Panc1 (cell line): ENCODE results near the gene FAM217A. TPM values are rescaled to one million over a fixed set of nuclear protein-coding genes. Genes with fewer than 3 reads are reported as not detected.
"Not testable (repeated sequence)": the region's sequence is repeated elsewhere in the genome, so short reads cannot be mapped to it uniquely, and the experiment has no call there.

Experiments
- ATAC-seq: fragments of 200-7000 bp; cut with Tn5 transposase; 2 replicates; pipeline ENCODE4 v1.9.1; 2020; ENCODE audit warnings: mild to moderate bottlenecking, moderate library complexity
- BruUV-seq: library from RNA; stranded (reverse); fragments of 400-500 nt; replicated peaks from 2 replicates; lab custom pipeline; 2021; lab: Mats Ljungman, UMichigan
- CTCF ChIA-PET: fragments of 300-600 bp; sonication (Branson Sonifier 250); formaldehyde crosslinking; loops from one replicate; lab custom pipeline; 2022; ENCODE audit warnings: antibody characterized with exemption; lab: Charles Lee
- POLR2A ChIA-PET: fragments of 300-600 bp; sonication (Branson Sonifier 250); formaldehyde crosslinking; loops from one replicate; lab custom pipeline; 2022; ENCODE audit warnings: antibody characterized with exemption; lab: Charles Lee
- DNase-seq: peaks from one replicate; pipeline ENCODE4 v3.0.0-alpha.2; 2010; ENCODE audit warnings: low read depth, low spot score
- H3K27ac ChIP-seq: 2 replicates; pipeline ENCODE4 v1.5.1; 2011; ENCODE audit warnings: mild to moderate bottlenecking, low read length, inconsistent platforms
- H3K27me3 ChIP-seq: fragments of 200-500 bp; sonication (Bioruptor generic); 2 replicates; pipeline ENCODE4 v1.6.0; 2014; ENCODE audit warnings: low read length, inconsistent platforms; ENCODE audit not compliant: control insufficient read depth, insufficient read depth
- H3K36me3 ChIP-seq: fragments of 200-500 bp; sonication (Bioruptor generic); 2 replicates; pipeline ENCODE4 v1.5.1; 2014; ENCODE audit warnings: inconsistent platforms, mild to moderate bottlenecking, low read length, moderate library complexity; ENCODE audit not compliant: control insufficient read depth, insufficient read depth
- H3K4me1 ChIP-seq: 2 replicates; pipeline ENCODE4 v1.5.1; 2011; ENCODE audit warnings: inconsistent platforms, mild to moderate bottlenecking, low read length, moderate library complexity; ENCODE audit not compliant: control insufficient read depth, insufficient read depth
- H3K4me3 ChIP-seq, 2 experiments: 2 replicates each; pipeline ENCODE4 v1.5.1; 2011 to 2012; ENCODE audit warnings: low read depth in 2 of 2, low read length in 2 of 2, mild to moderate bottlenecking in 2 of 2, inconsistent platforms in 1 of 2, moderate library complexity in 1 of 2
- H3K9me3 ChIP-seq: fragments of 200-500 bp; sonication (Bioruptor generic); 2 replicates; pipeline ENCODE4 v1.5.1; 2014; ENCODE audit warnings: low read depth, mild to moderate bottlenecking, inconsistent platforms, low read length, moderate library complexity; ENCODE audit not compliant: control insufficient read depth, insufficient read depth
- CTCF ChIP-seq: fragments of 450-650 bp; IDR thresholded peaks from 2 replicates; pipeline ENCODE4 v1.5.1; 2017; ENCODE audit warnings: mild to moderate bottlenecking
- POLR2AphosphoS5 ChIP-seq: IDR thresholded peaks from 2 replicates; pipeline ENCODE4 v1.6.1; 2012; ENCODE audit warnings: mild to moderate bottlenecking, low read depth, low read length, moderate library complexity
- REST ChIP-seq, 2 experiments: IDR thresholded peaks; 2 replicates each; pipeline ENCODE4 v1.6.1; 2011 to 2012; ENCODE audit warnings: low read depth in 2 of 2, control low read depth in 1 of 2, low read length in 1 of 2, mild to moderate bottlenecking in 1 of 2, moderate library complexity in 1 of 2; ENCODE audit not compliant: insufficient read depth in 1 of 2
- SIN3A ChIP-seq: IDR thresholded peaks from 2 replicates; pipeline ENCODE4 v1.6.1; 2012; ENCODE audit warnings: low read depth, mild to moderate bottlenecking, low read length, moderate library complexity, borderline replicate concordance; ENCODE audit not compliant: insufficient read depth
- TCF7L2 ChIP-seq: IDR thresholded peaks from 2 replicates; pipeline ENCODE4 v1.6.1; 2011; ENCODE audit warnings: mild to moderate bottlenecking, low read depth, low read length, inconsistent platforms
- in situ Hi-C: cut with HindIII; loops from 2 replicates; pipeline ENCODE4 v1.10.0; 2016; ENCODE audit warnings: low sequenced_read_pairs, low pct_unique_long_range_greater_than_20kb
- intact Hi-C: fragments of 100-400 bp; cut with micrococcal nuclease; formaldehyde crosslinking; loops from one replicate; pipeline ENCODE4 v1.10.0; 2022; ENCODE audit not compliant: unreplicated experiment
- total RNA-seq: library from RNA; stranded (reverse); gene quantifications from one replicate; pipeline ENCODE4 v1.2.1, GENCODE V29; 2021; ENCODE audit not compliant: unreplicated experiment

FAM217A gene
- total RNA-seq, 1 experiment from 2014 or later: not detected

GRCh38 chr6:4093288-4093687 is 14.4 kb upstream of the FAM217A start:
- BruUV-seq: no TSS peak
- CTCF ChIA-PET: interaction anchor here (0.6 kb wide), 1 partner anchor 9 kb away, joined by 3 read pairs; no protein-coding TSS in a partner anchor

GRCh38 chr6:4091941-4092340 is 13.0 kb upstream of the FAM217A start:
- TF ChIP-seq SIN3A: no peak
- Histone ChIP-seq H3K9me3 (no peaks in the 10 kb centered on the region), H3K27ac (no peak overlapping the region), H3K4me3 (no peak overlapping the region), H3K36me3 (no peaks in the 10 kb centered on the region), H3K4me1 (no peaks in the 10 kb centered on the region), H3K27me3 (no peaks in the 10 kb centered on the region)
- intact Hi-C loops (no loop called here), in situ Hi-C loops (no loop called here)
- no peak for ATAC-seq
- CTCF ChIA-PET: no interaction called here
- POLR2A ChIA-PET: no interaction called here
- DNase-seq: no peak
- no TSS peak for BruUV-seq

More at GRCh38 chr6:4093288-4093687, 14.4 kb upstream of the FAM217A start:
- in situ Hi-C loops (no loop called here), intact Hi-C loops (no loop called here)
- Histone ChIP-seq H3K4me3 (no peak overlapping the region), H3K9me3 (no peaks in the 10 kb centered on the region), H3K36me3 (no peaks in the 10 kb centered on the region), H3K4me1 (no peaks in the 10 kb centered on the region), H3K27ac (no peak overlapping the region), H3K27me3 (no peaks in the 10 kb centered on the region)
- TF ChIP-seq SIN3A (no peak), TCF7L2 (no peak), REST (IDR thresholded peaks at IDR 0.05; ENCODE audit: insufficient read depth in 1 of 2, low read depth in 2 of 2, low read length in 1 of 2) (no peak), CTCF (no peak), POLR2AphosphoS5 (no peak)
- POLR2A ChIA-PET: no interaction called here
- ATAC-seq (no peak), DNase-seq (no peak)

GRCh38 chr6:4090043-4090442 is 11.1 kb upstream of the FAM217A start:
- H3K4me1 ChIP-seq, POLR2A ChIA-PET, H3K27ac ChIP-seq, intact Hi-C loops, CTCF ChIA-PET, DNase-seq, H3K4me3 ChIP-seq, ATAC-seq, H3K9me3 ChIP-seq, H3K36me3 ChIP-seq, in situ Hi-C loops, H3K27me3 ChIP-seq, BruUV-seq: not testable (repeated sequence)
